ENCODE results near the gene ABCA1.
"Not testable (repeated sequence)": the region's sequence is repeated elsewhere in the genome, so short reads cannot be mapped to it uniquely, and the experiment has no call there.

Gene ABCA1

GRCh38 chr9:104927912-104928740 is at the start of gene ABCA1:
ABCA1 (minus strand) TSS chr9:104928155; CDS start chr9:104903679, 24,476 bp downstream.
- DNase-seq: no peak

DNA sequence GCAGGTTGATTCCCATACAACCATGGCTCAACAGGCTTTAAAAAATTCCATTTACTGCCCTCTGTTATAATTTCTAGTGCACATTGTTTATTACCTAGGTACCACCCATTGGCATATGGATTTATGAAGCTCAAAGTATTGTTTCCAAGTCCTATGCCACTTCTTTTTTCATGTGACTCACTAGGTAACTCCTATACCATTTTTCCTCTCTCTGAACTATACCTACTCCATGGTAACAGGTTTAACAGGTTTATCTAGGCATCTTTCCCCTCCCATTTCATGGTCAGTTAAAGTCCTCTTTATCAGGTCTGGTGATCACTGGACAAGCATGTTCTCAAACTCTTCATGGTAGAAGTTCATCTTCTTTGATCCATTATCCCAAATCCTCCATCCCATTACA is 49.6 kb upstream of the ABCA1 start:
- DNase-seq: no peak

DNA sequence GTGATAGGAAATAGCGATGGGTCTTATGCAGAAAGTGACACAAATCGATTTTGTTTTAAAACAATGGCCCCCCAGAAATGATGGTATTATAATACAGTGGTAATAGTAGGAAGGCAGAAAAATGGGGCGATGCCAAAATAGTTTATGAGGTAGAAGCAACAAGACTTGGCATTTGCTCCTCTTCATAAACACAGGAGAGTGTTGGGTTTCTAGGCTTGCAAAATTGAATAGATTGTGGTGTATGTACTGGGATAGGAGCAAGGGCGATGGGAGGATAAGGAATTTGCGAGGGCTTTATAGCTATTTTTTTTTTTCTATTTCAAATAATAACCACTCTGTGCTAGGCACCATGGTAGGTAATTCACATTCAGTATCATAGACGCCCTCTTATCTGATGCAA is 49.2 kb upstream of the ABCA1 start:
- no peak for DNase-seq

GRCh38 chr9:104975966-104976595 is 48.1 kb upstream of the ABCA1 start:
- not testable (repeated sequence) for DNase-seq

DNA sequence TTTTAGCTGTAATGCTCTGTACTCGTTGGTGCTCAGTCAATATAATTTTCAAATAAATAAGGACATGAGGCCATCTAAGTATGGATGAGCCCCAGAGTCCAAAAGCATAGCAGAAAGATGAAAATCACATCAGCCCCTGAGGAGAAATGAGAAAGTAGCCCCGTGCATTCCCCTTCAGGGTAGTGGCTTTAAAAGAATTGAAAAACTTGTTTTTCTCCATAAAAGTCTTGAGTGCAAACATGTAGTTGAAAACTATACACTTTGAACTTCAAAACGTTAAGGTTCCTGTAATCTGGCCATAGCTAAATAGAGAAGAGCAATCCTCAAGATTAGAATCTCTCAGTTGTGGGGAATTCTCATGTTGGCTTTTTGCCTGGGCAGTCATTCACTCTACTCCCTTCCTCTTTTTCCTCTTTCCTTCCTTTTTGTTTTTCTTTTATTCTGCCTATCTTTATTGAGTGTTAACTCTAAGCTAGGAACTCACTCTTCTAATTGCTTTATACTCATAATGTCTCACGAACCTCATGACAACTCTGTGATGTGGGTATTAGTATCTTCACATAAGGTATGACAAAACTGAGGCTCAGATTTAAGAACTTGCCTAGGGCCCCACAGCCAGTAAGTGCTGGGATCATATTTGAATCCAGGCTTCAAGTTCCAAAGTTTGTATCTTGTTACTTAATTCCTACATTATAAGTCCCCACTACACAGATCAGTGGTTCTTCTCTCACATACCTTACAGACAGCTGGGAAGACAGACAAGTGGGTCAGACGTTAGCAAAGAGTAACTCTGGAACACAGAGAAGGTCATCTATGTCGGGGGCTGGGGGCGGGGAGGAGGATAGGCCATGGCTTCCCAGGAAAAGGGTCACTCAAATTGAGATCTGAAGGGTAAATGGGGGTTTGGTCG is 46.4 kb upstream of the ABCA1 start:
- DNase-seq: no peak

DNA sequence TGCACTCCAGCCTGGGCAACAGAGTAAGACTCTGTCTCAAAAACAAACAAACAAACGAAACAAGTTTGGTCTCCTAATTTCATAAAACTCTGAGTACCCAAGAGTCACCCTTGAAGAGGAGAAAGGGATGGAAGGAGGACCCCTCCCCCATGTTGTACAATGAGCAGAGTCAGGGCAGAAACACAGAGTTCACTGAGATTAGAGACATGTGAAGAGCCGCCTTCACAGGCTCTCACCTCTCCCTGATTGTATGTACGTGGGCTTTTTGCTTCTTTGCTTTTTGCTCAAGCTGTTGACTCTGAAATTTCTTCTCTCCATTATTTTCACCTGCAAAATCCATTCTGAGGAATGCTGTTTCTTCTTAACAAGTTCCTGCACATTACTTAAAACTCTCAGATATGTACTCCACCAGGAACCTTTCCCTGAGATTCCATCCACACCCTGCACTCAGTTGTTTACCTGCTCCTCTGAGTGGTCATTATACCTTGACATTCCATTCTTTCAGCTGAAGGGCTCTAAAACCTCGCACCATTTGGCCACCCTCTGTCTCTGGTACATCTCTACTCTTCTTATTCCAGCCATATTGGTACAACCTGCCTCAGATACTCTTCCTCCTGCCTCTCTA is 44.4 kb upstream of the ABCA1 start:
- no peak for DNase-seq

DNA sequence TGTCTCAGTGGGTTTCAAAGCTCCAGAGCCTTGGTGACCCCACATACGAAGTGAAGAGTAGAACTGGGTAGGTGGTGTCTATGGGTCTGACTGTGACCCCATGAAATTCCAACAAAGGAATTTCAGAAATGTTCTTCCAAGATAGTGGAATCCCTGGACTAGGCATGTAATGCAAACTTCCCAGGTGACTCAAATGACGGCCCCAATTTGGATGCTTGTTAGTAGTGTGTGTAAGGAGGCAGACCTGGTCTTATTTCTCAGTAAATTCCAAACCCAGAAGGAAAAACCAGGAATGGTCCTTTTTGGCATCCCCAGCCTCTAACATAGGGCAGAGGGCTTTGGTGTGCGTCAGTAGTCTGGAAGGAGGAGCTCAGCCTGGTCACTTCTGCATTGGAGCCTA is 43.6 kb upstream of the ABCA1 start:
- DNase-seq: no peak

GRCh38 chr9:104970271-104970987 is 42.5 kb upstream of the ABCA1 start:
- DNase-seq: no peak

GRCh38 chr9:104969116-104969515 is 41.2 kb upstream of the ABCA1 start:
- DNase-seq: no peak

- peak; percentile 29 for DNase-seq
Measured at GRCh38 chr9:104968025-104968982, 40.3 kb upstream of the ABCA1 start.

GRCh38 chr9:104963076-104963475 is 35.1 kb upstream of the ABCA1 start:
- DNase-seq: no peak

- DNase-seq: no peak
Measured at GRCh38 chr9:104961701-104962359, 33.9 kb upstream of the ABCA1 start.

DNA sequence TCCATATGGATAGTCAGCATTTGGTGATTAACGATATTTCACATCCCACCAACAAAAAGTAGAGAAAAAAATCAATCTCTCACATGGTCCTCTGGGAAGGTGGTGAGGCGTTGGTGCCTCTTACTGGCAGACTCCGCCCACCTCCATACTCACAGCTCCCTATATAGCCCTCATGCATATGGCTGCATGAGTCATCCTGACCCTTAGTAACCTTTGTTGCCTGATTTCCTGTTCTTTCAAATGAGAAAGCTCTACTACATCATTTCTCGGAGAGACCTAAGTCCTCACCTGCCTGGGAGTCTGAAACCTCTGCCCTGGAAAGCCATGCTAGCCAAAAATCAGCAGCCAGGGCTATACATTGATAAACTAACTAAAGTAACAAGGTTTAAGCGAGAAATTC is 33.3 kb upstream of the ABCA1 start:
- no peak for DNase-seq

DNA sequence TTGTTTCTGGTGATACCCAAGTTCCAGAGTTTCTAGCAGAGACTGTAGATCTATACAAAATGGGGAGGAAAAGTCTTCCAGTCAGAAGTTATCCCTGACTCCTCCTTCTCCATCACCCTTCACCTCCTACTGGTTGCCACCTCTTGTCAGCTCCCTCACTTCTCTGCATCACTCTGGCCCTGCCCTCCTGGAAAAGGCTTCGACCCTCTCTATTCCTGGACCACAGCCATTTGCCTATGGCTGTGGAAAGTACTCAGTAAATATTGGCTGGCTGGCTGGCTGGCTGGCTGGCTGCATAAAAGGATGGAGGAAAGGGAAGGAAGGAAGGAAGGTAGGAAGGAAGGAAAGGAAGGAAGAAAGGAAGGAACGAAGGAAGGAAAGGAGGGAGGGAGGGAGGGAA is 32.7 kb upstream of the ABCA1 start:
- DNase-seq: no peak

DNA sequence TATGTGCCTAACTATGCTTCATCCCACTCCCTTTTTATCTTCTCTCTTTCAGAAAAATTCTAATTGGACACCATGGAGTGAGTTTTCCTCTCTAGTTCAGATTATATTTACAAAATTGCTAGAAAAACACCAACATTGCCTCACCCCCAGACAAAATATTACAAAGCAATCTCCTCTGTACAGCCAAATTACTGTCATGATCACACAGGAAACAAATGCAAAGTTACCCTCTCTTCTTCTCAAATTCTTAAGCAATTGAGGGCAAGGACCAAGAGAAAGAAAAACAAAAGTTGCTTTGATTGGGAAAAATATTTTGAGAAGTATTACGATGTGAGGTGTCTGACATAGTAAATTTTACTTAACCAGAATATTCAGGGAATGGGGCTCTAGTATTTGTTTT is 30.8 kb upstream of the ABCA1 start:
- DNase-seq: no peak

- not testable (repeated sequence) for DNase-seq
Measured at GRCh38 chr9:104958006-104958405, 30.1 kb upstream of the ABCA1 start.

DNA sequence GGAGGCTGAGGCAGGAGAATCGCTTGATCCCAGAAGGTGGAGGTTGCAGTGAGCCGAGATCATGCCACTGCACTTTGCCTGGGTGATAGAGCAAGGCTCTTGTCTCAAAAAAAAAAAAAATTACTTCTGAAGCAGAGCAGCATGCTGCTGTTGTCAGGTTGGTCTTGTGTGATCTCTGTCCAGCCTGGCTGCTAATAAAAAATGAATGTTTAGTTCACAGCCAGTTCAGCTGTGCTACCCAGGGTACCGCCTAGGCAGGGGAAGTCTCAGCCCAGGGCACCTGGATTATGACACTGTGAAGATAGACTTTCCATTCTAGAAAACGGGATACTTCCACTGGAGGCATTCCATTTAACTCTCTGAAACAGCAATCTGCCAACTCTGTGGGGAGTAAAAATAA is 23.5 kb upstream of the ABCA1 start:
- DNase-seq: no peak

DNA sequence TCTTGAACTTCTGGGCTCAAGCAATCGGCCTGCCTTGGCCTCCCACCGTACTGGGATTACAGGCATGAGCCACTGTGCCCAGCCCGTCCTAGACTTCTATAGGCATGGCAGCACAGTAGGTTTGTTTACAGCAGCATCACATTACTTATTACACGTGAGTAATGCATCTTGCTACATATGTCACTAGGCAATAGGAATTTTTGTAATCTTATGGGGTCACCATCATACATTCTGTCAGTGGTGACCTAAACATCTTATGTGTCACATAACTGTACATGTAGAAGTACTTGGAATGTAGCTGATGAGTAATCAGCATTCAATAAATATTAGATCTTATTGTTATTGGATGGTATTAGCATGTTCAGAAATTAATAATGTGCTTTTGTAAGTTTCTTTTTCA is 22.9 kb upstream of the ABCA1 start:
- DNase-seq: no peak

- no peak for DNase-seq
Measured at GRCh38 chr9:104948277-104948676, 20.3 kb upstream of the ABCA1 start.

- DNase-seq: no peak
Measured at GRCh38 chr9:104944871-104945270, 16.9 kb upstream of the ABCA1 start.

DNA sequence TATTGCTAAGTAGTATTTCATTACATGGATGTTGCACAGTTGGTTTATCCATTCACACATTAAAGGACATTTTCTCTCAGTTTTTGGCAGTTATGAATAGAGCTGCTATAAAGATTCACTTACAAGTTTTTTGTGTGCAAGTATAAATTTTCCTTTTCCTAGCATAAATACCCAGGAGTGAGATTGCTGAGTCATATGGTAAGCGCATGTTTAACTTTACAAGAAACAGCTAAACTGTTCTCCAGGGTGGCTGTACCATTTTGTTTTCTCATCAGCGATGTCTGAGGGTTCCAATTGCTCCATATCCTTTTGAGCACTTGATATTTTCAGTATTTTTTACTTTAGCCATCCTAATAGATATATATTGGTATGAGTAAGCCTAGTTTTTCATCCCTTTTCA is 16.4 kb upstream of the ABCA1 start:
- DNase-seq: no peak

Measured in DMS79 (cell line).